ENCODE data around the gene MLLT6.

DNA sequence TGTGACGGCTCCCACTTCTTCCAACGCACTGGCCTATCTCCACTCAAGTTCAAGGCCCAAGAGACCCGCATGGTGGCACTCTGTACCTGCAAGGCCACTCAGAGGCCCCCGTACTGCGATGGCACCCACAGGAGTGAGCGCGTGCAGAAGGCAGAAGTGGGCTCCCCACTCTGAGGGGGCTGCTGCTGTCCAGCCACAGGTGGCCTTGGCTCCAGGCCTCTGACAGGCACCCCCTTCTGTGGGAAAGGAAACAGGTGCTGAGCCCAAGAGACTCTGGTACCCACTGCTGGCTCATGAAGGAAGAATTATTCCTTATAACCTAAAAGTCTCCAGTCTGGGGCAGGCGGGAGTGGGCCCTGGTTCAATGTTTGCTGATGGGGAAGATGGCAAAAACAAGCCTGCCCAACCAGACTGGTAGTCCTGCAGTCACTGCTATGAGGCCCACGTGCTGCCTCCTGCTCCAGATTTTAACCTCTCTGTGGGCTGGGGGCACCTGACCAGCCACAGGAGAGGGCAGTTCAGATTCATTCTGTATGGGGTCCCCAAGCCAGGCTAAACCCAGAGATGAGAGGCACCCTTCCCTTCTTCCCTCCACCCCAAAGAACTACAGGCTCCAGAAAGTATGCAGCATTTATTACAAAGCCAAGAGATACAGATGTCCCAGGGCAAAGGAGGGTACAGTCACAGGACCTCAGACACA lies 28.4 kb downstream of the MLLT6 start:
- no peak for TF ChIP-seq POLR2A (IDR thresholded peaks at IDR 0.05; ENCODE audit: low read depth)
- no peak for TF ChIP-seq EP300 (IDR thresholded peaks at IDR 0.05)
- TF ChIP-seq, protein P1, sequence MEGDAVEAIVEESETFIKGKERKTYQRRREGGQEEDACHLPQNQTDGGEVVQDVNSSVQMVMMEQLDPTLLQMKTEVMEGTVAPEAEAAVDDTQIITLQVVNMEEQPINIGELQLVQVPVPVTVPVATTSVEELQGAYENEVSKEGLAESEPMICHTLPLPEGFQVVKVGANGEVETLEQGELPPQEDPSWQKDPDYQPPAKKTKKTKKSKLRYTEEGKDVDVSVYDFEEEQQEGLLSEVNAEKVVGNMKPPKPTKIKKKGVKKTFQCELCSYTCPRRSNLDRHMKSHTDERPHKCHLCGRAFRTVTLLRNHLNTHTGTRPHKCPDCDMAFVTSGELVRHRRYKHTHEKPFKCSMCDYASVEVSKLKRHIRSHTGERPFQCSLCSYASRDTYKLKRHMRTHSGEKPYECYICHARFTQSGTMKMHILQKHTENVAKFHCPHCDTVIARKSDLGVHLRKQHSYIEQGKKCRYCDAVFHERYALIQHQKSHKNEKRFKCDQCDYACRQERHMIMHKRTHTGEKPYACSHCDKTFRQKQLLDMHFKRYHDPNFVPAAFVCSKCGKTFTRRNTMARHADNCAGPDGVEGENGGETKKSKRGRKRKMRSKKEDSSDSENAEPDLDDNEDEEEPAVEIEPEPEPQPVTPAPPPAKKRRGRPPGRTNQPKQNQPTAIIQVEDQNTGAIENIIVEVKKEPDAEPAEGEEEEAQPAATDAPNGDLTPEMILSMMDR (IDR thresholded peaks at IDR 0.05), result no peak
- TF ChIP-seq POLR2AphosphoS5 (IDR thresholded peaks at IDR 0.05), result no peak

All from esophagus muscularis mucosa (tissue), 4 donors.